Mucosa of rectum (tissue), 2 donors: ENCODE data around the gene TTF2.
"Not testable (repeated sequence)": the region's sequence is repeated elsewhere in the genome, so short reads cannot be mapped to it uniquely, and the experiment has no call there.

Source experiments
- H3K27ac ChIP-seq, 2 donors: one replicate each; pipeline ENCODE4 v1.7.0; 2013; ENCODE audit warnings: inconsistent platforms in 2 of 2, low read depth in 2 of 2, low read length in 2 of 2
- H3K27me3 ChIP-seq, 2 donors: one replicate each; pipeline ENCODE4 v1.7.0; 2013; ENCODE audit warnings: low read length in 2 of 2; ENCODE audit not compliant: control insufficient read depth in 2 of 2, insufficient read depth in 2 of 2
- H3K36me3 ChIP-seq, 2 donors: one replicate each; pipeline ENCODE4 v1.7.0; 2013; ENCODE audit warnings: low read length in 2 of 2; ENCODE audit not compliant: control insufficient read depth in 2 of 2, insufficient read depth in 2 of 2
- H3K4me1 ChIP-seq, 2 donors: one replicate each; pipeline ENCODE4 v1.7.0; 2013; ENCODE audit warnings: low read length in 2 of 2, mild to moderate bottlenecking in 1 of 2; ENCODE audit not compliant: control insufficient read depth in 2 of 2, insufficient read depth in 2 of 2
- H3K4me3 ChIP-seq, 2 donors: one replicate each; pipeline ENCODE4 v1.7.0; 2013; ENCODE audit warnings: low read length in 2 of 2
- H3K9ac ChIP-seq, 2 donors: one replicate each; pipeline ENCODE4 v1.7.0; 2013; ENCODE audit warnings: low read length in 2 of 2, low read depth in 1 of 2, mild to moderate bottlenecking in 1 of 2
- H3K9me3 ChIP-seq, 2 donors: one replicate each; pipeline ENCODE4 v1.7.0; 2013; ENCODE audit warnings: low read length in 2 of 2; ENCODE audit not compliant: control insufficient read depth in 2 of 2
- donor health status: healthy.
- donor health status: Normal muscosa, but diverticular disease.

TTF2 gene

GRCh38 chr1:117116784-117117130 lies 56.6 kb downstream of the TTF2 start:
- Histone ChIP-seq H3K27ac (no peak overlapping the region), H3K4me3 (no peak overlapping the region)

GRCh38 chr1:117117697-117118096 lies 57.6 kb downstream of the TTF2 start:
- Histone ChIP-seq H3K27ac (no peak overlapping the region), H3K27me3 (no peaks in the 10 kb centered on the region), H3K4me1 (peaks cover 8 to 14% of the 10 kb centered on the region in 2 donors), H3K9ac (no peak overlapping the region), H3K4me3 (no peak overlapping the region), H3K36me3 (peaks cover 0 to 3% of the 10 kb centered on the region in 2 donors), H3K9me3 (no peaks in the 10 kb centered on the region)

More at GRCh38 chr1:117116784-117117130, 56.6 kb downstream of the TTF2 start:
- Histone ChIP-seq H3K4me1 (peaks cover 5 to 9% of the 10 kb centered on the region in 2 donors), H3K9me3 (no peaks in the 10 kb centered on the region), H3K9ac (no peak overlapping the region), H3K27me3 (no peaks in the 10 kb centered on the region), H3K36me3 (peaks cover 0 to 3% of the 10 kb centered on the region in 2 donors)

GRCh38 chr1:117118137-117118536 lies 58.0 kb downstream of the TTF2 start:
- H3K4me3 ChIP-seq, result no peak overlapping the region
- no peak overlapping the region for H3K27ac ChIP-seq
- no peak overlapping the region for H3K9ac ChIP-seq
- no peaks in the 10 kb centered on the region for H3K27me3 ChIP-seq
- peaks cover 0 to 3% of the 10 kb centered on the region in 2 donors for H3K36me3 ChIP-seq
- no peaks in the 10 kb centered on the region for H3K9me3 ChIP-seq
- peaks cover 8 to 14% of the 10 kb centered on the region in 2 donors for H3K4me1 ChIP-seq

DNA sequence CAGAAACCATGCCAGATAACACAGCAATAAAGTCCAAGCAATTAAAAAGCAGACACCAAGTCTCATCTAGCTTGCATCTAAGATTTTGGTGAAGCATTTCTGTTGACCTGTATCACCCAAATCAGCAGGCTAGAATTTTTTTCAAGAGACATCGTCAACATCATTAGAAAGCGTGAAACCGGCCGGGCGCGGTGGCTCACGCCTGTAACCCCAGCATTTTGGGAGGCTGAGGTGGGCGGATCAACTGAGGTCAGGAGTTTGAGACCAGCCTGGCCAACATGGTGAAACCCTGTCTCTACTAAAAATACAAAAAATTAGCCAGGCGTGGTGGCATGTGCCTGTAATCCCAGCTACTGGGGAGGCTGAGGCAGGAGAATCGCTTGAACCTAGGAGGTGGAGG lies 59.0 kb downstream of the TTF2 start:
- H3K4me1 ChIP-seq, result peaks cover 8 to 14% of the 10 kb centered on the region in 2 donors
- H3K4me3 ChIP-seq, H3K36me3 ChIP-seq, H3K27me3 ChIP-seq, H3K27ac ChIP-seq, H3K9ac ChIP-seq, H3K9me3 ChIP-seq: not testable (repeated sequence)

DNA sequence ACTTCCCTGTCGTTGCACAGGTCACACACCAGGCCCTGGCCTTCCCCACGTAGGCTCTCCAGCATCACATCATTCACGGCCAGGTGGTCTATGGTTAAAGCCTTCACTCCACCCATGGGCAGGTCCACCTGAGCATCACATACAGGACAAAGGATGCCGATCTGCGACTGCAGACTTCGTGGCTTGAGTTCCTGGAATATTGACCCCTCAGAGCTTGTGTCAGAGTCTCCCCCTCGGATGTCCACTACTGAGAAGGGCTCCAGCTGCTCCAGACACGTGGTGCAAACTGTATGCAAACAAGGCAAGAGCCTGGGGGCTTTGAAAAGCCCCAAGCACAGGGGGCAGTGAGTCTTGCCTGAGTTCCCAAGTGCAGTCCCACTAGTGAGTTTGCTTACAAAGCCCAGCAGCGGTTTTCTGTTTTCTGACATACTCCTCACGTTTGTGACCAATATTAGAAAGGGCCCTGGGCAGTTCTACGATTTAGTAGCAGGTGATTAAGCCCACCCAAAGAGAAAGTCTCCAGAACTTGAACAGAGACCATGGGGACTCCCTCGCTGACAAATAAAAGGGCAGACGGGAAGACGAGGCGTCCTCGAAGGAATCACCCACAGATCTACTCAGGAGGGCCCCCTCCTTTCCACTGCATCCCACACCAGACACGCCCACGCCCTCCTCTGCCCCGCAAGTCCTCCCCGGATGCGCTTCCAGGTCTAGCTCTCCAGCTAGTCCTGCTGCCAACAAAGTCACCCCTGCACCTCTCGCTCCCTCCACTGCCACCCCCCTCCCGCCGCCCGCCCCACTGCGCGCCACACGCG lies 60.9 kb downstream of the TTF2 start:
- H3K9me3 ChIP-seq, result no peaks in the 10 kb centered on the region
- peaks cover 8 to 14% of the 10 kb centered on the region in 2 donors for H3K4me1 ChIP-seq
- peak overlapping the region; percentile 86 to 87 for H3K27ac ChIP-seq
- peaks cover 3 to 5% of the 10 kb centered on the region in 2 donors for H3K27me3 ChIP-seq
- no peaks in the 10 kb centered on the region for H3K36me3 ChIP-seq
- peak overlapping the region; percentile 90 to 97 for H3K4me3 ChIP-seq
- H3K9ac ChIP-seq, result peak overlapping the region; percentile 32 to 73

GRCh38 chr1:117121589-117122329 lies 61.6 kb downstream of the TTF2 start, which contains the start of gene TRIM45:
Gene TRIM45 (minus strand): TSS chr1:117121749. CDS start chr1:117121201, 548 bp downstream.
- H3K9ac ChIP-seq, result peak within 1 kb of the TSS; percentile 78 to 87
- no peaks in the 10 kb centered on the region for H3K36me3 ChIP-seq
- no peaks in the 10 kb centered on the region for H3K9me3 ChIP-seq
- H3K27me3 ChIP-seq, result peaks cover 3 to 5% of the 10 kb centered on the region in 2 donors
- peak within 1 kb of the TSS; percentile 90 to 97 for H3K4me3 ChIP-seq
- H3K4me1 ChIP-seq, result peaks cover 8 to 14% of the 10 kb centered on the region in 2 donors
- H3K27ac ChIP-seq, result peak within 1 kb of the TSS; percentile 86 to 87

- Histone ChIP-seq H3K9ac (peak overlapping the region; percentile 78 to 87), H3K4me3 (peak overlapping the region; percentile 90 to 97), H3K27me3 (peaks cover 3 to 5% of the 10 kb centered on the region in 2 donors), H3K4me1 (peaks cover 8 to 14% of the 10 kb centered on the region in 2 donors), H3K36me3 (no peaks in the 10 kb centered on the region), H3K27ac (no peak overlapping the region), H3K9me3 (no peaks in the 10 kb centered on the region)
Observed at GRCh38 chr1:117122330-117123025, 62.4 kb downstream of the TTF2 start.

DNA sequence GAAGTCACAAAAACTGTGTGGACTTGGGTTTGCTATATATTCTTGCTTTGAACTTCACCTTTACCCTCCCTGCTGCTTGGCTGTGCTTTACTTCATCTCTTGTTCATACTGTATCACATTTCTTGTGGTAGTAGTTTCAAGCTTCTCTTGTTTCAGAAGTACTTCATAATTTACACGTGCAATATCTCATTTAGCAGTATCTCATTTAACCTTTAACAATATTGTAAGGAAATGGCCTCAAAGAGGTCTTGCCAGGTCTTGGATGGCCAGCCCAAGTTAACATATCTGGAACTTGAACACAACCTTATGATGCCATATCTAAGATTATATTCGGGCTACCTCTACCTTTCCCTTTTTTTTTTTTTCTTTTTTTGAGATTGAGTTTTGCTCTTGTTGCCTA lies 63.1 kb downstream of the TTF2 start:
- Histone ChIP-seq H3K4me1 (peaks cover 8 to 14% of the 10 kb centered on the region in 2 donors), H3K27me3 (peaks cover 3 to 5% of the 10 kb centered on the region in 2 donors), H3K27ac (no peak overlapping the region), H3K36me3 (no peaks in the 10 kb centered on the region), H3K9me3 (no peaks in the 10 kb centered on the region), H3K9ac (no peak overlapping the region), H3K4me3 (no peak overlapping the region)

DNA sequence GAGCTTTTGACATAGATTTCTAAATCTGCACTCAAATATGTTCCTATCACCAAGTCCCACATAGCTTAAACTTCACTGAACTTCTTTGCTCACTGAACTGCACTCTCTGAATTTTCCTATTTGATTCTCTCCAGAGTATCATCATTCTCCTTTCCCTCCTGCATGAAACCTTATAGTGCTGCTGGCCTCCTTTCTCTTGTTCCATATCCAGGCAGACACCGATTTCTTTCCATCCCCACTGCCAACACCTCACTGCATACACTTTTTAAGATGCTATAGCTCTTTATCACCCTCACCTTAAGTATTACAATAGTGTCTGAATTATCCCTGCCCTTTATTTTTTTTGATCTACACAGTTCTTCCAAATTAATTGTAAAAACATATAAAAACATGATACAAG lies 64.5 kb downstream of the TTF2 start:
- Histone ChIP-seq H3K4me1 (peaks cover 8 to 14% of the 10 kb centered on the region in 2 donors), H3K4me3 (no peak overlapping the region), H3K9me3 (no peaks in the 10 kb centered on the region), H3K9ac (no peak overlapping the region), H3K36me3 (no peaks in the 10 kb centered on the region), H3K27ac (no peak overlapping the region), H3K27me3 (peaks cover 3 to 5% of the 10 kb centered on the region in 2 donors)
